Fibroblast of mammary gland (primary cell): ENCODE results near the gene CLEC16A.

Experiments used
- DNase-seq: peaks from one replicate; pipeline ENCODE4 v3.0.0-alpha.2; 2010; ENCODE audit warnings: low read depth
- H3K4me3 ChIP-seq: 2 replicates; pipeline ENCODE4 v1.5.1; 2011; ENCODE audit warnings: low read depth, mild to moderate bottlenecking, low read length, moderate library complexity; ENCODE audit not compliant: control insufficient read depth
- TF ChIP-seq, protein P1 (sequence below): conservative IDR thresholded peaks from 2 replicates; pipeline ENCODE4 v1.5.1; 2011; ENCODE audit warnings: low read depth, low read length, inconsistent platforms; ENCODE audit not compliant: control insufficient read depth, insufficient read depth

Gene CLEC16A

DNA sequence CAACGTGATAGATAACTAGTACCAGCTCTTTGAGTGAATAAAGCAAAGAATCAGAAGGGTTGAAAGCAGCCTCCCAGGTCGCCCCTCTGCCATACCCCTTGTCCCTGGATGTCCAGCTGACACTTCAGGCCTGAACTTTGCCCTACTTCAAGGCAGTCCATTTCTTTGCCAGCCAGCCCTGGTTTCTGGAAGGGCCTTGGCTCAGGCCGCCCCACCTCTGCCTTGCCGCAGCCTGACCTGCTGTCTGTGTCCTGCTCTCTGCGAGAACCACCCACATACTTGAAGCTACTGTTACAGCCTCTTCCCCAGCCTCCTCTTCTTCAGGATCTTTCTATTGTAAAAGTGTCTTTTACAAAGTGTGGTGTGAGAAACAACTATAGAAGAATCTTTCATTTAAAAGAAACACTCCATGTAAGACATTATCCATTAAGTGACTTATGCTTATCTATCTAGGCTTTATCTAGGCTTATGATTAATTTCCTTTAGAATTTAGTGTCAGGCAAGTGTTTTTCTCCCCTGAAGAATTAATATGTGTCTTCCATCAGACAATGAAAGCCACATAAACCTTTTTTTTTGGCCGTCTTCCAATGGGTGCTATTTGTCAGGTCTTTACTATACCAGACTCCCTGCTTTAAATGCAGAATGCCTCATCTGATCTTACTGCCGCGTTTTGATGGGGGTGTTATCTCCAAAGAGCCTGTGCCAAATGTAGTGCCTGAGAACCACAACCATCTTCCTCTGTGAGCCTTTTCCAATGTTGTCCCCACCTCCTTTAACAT is 177.7 kb downstream of the CLEC16A start:
- TF ChIP-seq, protein P1, sequence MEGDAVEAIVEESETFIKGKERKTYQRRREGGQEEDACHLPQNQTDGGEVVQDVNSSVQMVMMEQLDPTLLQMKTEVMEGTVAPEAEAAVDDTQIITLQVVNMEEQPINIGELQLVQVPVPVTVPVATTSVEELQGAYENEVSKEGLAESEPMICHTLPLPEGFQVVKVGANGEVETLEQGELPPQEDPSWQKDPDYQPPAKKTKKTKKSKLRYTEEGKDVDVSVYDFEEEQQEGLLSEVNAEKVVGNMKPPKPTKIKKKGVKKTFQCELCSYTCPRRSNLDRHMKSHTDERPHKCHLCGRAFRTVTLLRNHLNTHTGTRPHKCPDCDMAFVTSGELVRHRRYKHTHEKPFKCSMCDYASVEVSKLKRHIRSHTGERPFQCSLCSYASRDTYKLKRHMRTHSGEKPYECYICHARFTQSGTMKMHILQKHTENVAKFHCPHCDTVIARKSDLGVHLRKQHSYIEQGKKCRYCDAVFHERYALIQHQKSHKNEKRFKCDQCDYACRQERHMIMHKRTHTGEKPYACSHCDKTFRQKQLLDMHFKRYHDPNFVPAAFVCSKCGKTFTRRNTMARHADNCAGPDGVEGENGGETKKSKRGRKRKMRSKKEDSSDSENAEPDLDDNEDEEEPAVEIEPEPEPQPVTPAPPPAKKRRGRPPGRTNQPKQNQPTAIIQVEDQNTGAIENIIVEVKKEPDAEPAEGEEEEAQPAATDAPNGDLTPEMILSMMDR: no peak
- DNase-seq: no peak
- H3K4me3 ChIP-seq: no peak overlapping the region

- no peak overlapping the region for H3K4me3 ChIP-seq
- no peak for DNase-seq
- TF ChIP-seq, protein P1: no peak
These were observed 179.3 kb downstream of the CLEC16A start for GRCh38 chr16:11123666-11124065.

DNA sequence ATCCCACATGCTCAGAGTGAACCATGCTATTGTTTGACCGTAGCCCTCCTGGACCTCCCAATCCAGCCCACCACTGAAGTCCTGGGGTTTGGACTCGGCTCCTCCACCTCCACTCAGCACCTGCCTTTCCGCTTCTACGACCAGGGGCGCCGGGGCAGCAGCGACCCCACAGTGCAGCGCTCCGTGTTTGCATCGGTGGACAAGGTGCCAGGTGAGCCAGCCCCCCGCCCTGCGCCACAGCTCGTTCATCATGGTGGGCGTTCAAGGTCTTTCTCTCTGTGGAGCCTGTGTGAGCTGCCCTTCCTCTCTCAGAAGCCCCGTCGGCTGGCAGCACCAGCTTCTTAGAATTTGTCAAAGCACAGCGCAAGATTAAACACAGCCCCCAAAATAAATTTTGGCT is 181.6 kb downstream of the CLEC16A start:
- no peak overlapping the region for H3K4me3 ChIP-seq
- DNase-seq: no peak
- TF ChIP-seq, protein P1: no peak

DNA sequence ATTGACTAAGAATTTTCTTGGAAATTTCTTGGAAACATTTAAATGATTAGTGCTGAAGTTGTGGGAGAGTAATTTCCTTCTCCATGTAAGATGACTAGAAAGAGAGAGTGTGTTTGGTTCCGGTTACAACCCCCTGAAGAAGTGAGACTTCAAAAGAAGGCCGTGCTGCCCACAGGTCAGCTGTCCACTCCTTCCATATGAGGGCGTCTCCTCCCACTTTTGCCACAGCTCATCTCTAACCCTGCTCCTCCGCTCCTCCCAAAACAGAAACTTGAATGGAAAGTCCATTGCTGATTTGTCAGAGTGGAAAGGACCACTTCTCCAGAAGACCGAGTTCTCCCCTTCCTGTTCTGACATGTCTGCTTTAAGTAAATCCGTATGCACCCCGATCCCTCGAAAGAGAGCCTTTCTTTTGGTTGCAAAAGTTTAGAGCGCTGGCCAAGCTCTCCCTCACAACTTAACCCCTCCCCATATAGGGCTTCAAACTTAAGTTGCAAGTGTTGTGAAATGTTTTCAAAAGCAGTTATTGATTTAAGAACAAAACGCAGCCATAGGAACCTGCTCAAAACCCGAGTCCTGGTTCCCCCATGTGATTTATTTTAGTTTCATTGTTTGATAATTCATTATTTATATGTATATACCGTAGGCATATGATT is 182.2 kb downstream of the CLEC16A start:
- no peak for DNase-seq
- H3K4me3 ChIP-seq: no peak overlapping the region
- TF ChIP-seq, protein P1: no peak

- no peak overlapping the region for H3K4me3 ChIP-seq
- DNase-seq: no peak
- TF ChIP-seq, protein P1: no peak
These were observed 183.3 kb downstream of the CLEC16A start for GRCh38 chr16:11127610-11128195.

GRCh38 chr16:11128211-11129141 is 184.1 kb downstream of the CLEC16A start:
- TF ChIP-seq, protein P1: no peak
- H3K4me3 ChIP-seq: no peak overlapping the region
- DNase-seq: peak; percentile 84
